ENCODE measurements around the gene PHC3. TPM values are rescaled to one million over a fixed set of nuclear protein-coding genes. Genes with fewer than 3 reads are reported as not detected.

PHC3 gene
- 8.8 and 16.4 TPM in 2 replicates for total RNA-seq

GRCh38 chr3:170180908-170181885 is at the start of gene PHC3:
TSS of gene PHC3 (minus strand) at chr3:170181733. CDS start at chr3:170181715, 18 bp downstream.

GRCh38 chr3:170221924-170222646 is 40.6 kb upstream of the PHC3 start, which contains the start of gene PRKCI:
TSS of gene PRKCI (plus strand) at chr3:170222424. CDS start at chr3:170222670, 246 bp downstream.

Other genes with a start within 250 kb of the PHC3 start
- gene SEC62, start 214.9 kb downstream of the PHC3 start, total RNA-seq: 33.5 and 38.0 TPM in 2 replicates
- 0.97 and 1.2 TPM in 2 replicates for gene GPR160, start 143.7 kb downstream of the PHC3 start, total RNA-seq
- gene PRKCI, start 40.7 kb upstream of the PHC3 start, total RNA-seq: 31.8 and 32.5 TPM in 2 replicates
- 111 and 124 TPM in 2 replicates for gene SKIL, start 176.0 kb upstream of the PHC3 start, total RNA-seq
- 98.7 and 169 TPM in 2 replicates for gene CLDN11, start 237.1 kb upstream of the PHC3 start, total RNA-seq